Heart left ventricle (tissue), 16 donors: ENCODE data around the gene TBL1XR1. TPM values are rescaled to one million over a fixed set of nuclear protein-coding genes. Genes with fewer than 3 reads are reported as not detected.
A peak's percentile ranks its signal among the peaks of the same experiment; 100 is the strongest.

Source experiments
- ATAC-seq, 4 donors: fragments of 200-7000 bp; cut with Tn5 transposase; one replicate each; pipeline ENCODE4 v1.9.1; 2020 to 2022; ENCODE audit warnings: moderate library complexity in 4 of 4, mild to moderate bottlenecking in 3 of 4, moderate number of reproducible peaks in 1 of 4
- DNase-seq, 5 donors: peaks; one replicate each; pipeline ENCODE4 v3.0.0-alpha.2; 2020
- H3K27ac ChIP-seq, 12 donors: fragments of 200-600 bp; sonication (generic) in 4 of 12; one replicate each; pipeline versions ENCODE4 v1.5.0 to v1.8.0; 2016 to 2022; ENCODE audit warnings: mild to moderate bottlenecking in 2 of 12
- H3K27me3 ChIP-seq, 9 donors: fragments of 200-600 bp; sonication (generic) in 2 of 9; one replicate each; pipeline versions ENCODE4 v1.5.1 to v1.8.0; 2016 to 2022; ENCODE audit warnings: mild to moderate bottlenecking in 3 of 9
- H3K36me3 ChIP-seq, 9 donors: fragments of 200-600 bp; sonication (generic) in 2 of 9; one replicate each; pipeline versions ENCODE4 v1.5.0 to v1.8.0; 2018 to 2022; ENCODE audit warnings: mild to moderate bottlenecking in 2 of 9
- H3K4me1 ChIP-seq, 12 donors: fragments of 200-600 bp; sonication (generic) in 4 of 12; one replicate each; pipeline versions ENCODE4 v1.5.0 to v1.8.0; 2016 to 2022; ENCODE audit warnings: mild to moderate bottlenecking in 3 of 12
- H3K4me3 ChIP-seq, 12 donors: fragments of 200-600 bp; sonication (generic) in 4 of 12; one replicate each; pipeline versions ENCODE4 v1.5.0 to v1.8.0; 2017 to 2022; ENCODE audit warnings: mild to moderate bottlenecking in 9 of 12, moderate library complexity in 4 of 12
- H3K9me3 ChIP-seq, 12 donors: fragments of 200-600 bp; sonication (generic) in 4 of 12; one replicate each; pipeline versions ENCODE4 v1.5.0 to v1.8.0; 2016 to 2022; ENCODE audit warnings: mild to moderate bottlenecking in 1 of 12
- CTCF ChIP-seq, 12 donors: fragments of 200-600 bp; sonication (generic) in 4 of 12; IDR thresholded peaks; one replicate each; pipeline versions ENCODE4 v1.5.0 to v1.8.0; 2018 to 2022; ENCODE audit warnings: antibody characterized with exemption in 12 of 12, mild to moderate bottlenecking in 5 of 12
- POLR2A ChIP-seq, 2 donors: fragments of 450-650 bp; IDR thresholded peaks; one replicate each; pipeline ENCODE4 v1.6.1; 2017; ENCODE audit warnings: antibody characterized with exemption in 2 of 2, mild to moderate bottlenecking in 2 of 2, moderate library complexity in 2 of 2
- WGBS, 4 donors: extraction: QIAGEN DNeasy Blood & Tissue Kit in 2 of 4; methylation state at CpG; one replicate each; pipeline versions ENCODE4 v1.1.5 to v1.1.7; 2013 to 2018; 5-methylcytosine and 5-hydroxymethylcytosine counted together
- intact Hi-C, 10 donors: fragments of 100-400 bp; cut with DNase I; formaldehyde crosslinking; loops; one replicate each; pipeline versions ENCODE4 v1.11.1 to v1.14.2; 2022
- polyA plus RNA-seq, 2 donors: library from polyadenylated mRNA; stranded (reverse); fragments of 200-250 nt; gene quantifications; one replicate each; pipeline ENCODE4 v1.2.3, GENCODE V29; 2013
- total RNA-seq, 9 donors: library from RNA; depleted of rRNA in 2 of 9; stranded (reverse); fragments of >200 nt in 2 of 9; fragmentation: NEBNext Ultra II Directional in 3 of 9; extraction: Animal tissue kit (Norgen Biotek cat#: 25700) in 3 of 9; gene quantifications; one replicate each; pipeline versions ENCODE4 v1.1.0 to v1.2.4, GENCODE V29; 2016 to 2023
- donor health status: ischemic (EF 13 %, LVEDD 7.1; RV severe dilation, severe dysfunction).
- donor health status: healthy with polysubstance abuse.
- donor health status: DM: no; HTN: yes; CAD: no.
- donor health status: DM: no; HTN: no; CAD: no.
- donor health status: ischemic (EF 25% LVEDD 6.9; RV normal size, moderate dysfunction).
- donor health status: ischemic (EF 25% LVEDD 5.7; RV mildly dilated, moderate dysfunction).
- donor health status: healthy.
- donor health status: DM: yes; HTN: yes; CAD: no.
- donor health status: ischemic (EF 35%, LVEDD 5.7; RV mildly dilated, moderate dysfunction).
- donor health status: nonischemic (EF 11% LVEDD 7.7; RV severe dilation, severe dysfunction).
- donor health status: DM: yes; HTN: yes; CAD: no.
- donor health status: PGD.
- donor health status: ischemic (EF 29% LVEDD 5.4; RV normal size, mild dysfunction).
- donor health status: nonischemic (EF 23%, LVEDD 6.1; RV moderate dilation, normal function).

TBL1XR1 gene
- total and polyA plus RNA-seq, 11 donors, result 24.0 to 176 (median 119) TPM

- TF ChIP-seq CTCF (IDR thresholded peaks at IDR 0.05), result no peak
- no peak for TF ChIP-seq POLR2A (IDR thresholded peaks at IDR 0.05)
- ATAC-seq, result no peak
- peaks cover 0 to 64% (median 48%) of the 10 kb centered on the region in 12 donors for H3K4me1 ChIP-seq
- no peaks in the 10 kb centered on the region for H3K36me3 ChIP-seq
- no peaks in the 10 kb centered on the region for H3K9me3 ChIP-seq
- intact Hi-C loops, result no loop called here
- DNase-seq, result no peak
- 79 to 92% (median 90%) methylated on average over 4 of the region's 4 CpGs for WGBS, 4 donors
- no peaks in the 10 kb centered on the region for H3K27me3 ChIP-seq
- H3K27ac ChIP-seq, result no peak overlapping the region
- H3K4me3 ChIP-seq, result no peak overlapping the region
Observed at GRCh38 chr3:177111541-177111949, 85.7 kb downstream of the TBL1XR1 start.

GRCh38 chr3:177110895-177111294, 86.4 kb downstream of the TBL1XR1 start:
- TF ChIP-seq CTCF (IDR thresholded peaks at IDR 0.05), result no peak
- no peak for TF ChIP-seq POLR2A (IDR thresholded peaks at IDR 0.05)
- Histone ChIP-seq H3K27ac (no peak overlapping the region), H3K36me3 (no peaks in the 10 kb centered on the region), H3K4me1 (peaks cover 0 to 65% (median 46%) of the 10 kb centered on the region in 12 donors), H3K9me3 (no peaks in the 10 kb centered on the region), H3K4me3 (no peak overlapping the region), H3K27me3 (no peaks in the 10 kb centered on the region)
- intact Hi-C loops, result no loop called here
- WGBS, 4 donors, result 71 to 76% (median 74%) methylated on average over 3 of the region's 3 CpGs
- ATAC-seq (no peak), DNase-seq (no peak)

DNA sequence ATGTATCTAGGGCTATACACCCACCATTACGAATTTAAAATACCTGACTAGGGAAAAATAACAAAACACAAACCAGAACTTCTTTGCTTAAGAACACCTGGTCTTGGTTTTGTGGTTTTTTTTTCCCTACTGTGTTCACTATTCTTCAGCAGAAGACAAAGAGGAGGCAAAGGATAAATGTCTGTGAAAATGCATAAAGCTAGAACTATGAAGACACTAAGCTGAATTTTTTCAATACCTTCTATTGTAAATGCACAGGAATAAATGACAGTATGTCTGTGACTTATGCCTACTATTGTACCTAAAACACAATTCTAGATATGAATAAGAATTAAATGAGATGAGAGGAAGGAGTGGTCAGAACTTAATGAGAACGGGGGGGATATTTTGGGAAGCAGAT, 86.9 kb downstream of the TBL1XR1 start:
- no peak for ATAC-seq
- intact Hi-C loops, result no loop called here
- Histone ChIP-seq H3K4me1 (peaks cover 0 to 69% (median 46%) of the 10 kb centered on the region in 12 donors), H3K9me3 (no peaks in the 10 kb centered on the region), H3K27me3 (no peaks in the 10 kb centered on the region), H3K27ac (no peak overlapping the region), H3K36me3 (no peaks in the 10 kb centered on the region), H3K4me3 (no peak overlapping the region)
- DNase-seq, result no peak
- WGBS, 4 donors, result 53 to 58% (median 56%) methylated on average over 2 of the region's 2 CpGs
- TF ChIP-seq POLR2A (IDR thresholded peaks at IDR 0.05) (no peak), CTCF (IDR thresholded peaks at IDR 0.05) (no peak)

GRCh38 chr3:177109688-177110330, 87.5 kb downstream of the TBL1XR1 start:
- no peak for DNase-seq
- Histone ChIP-seq H3K36me3 (no peaks in the 10 kb centered on the region), H3K4me1 (peaks cover 0 to 75% (median 47%) of the 10 kb centered on the region in 12 donors), H3K4me3 (no peak overlapping the region), H3K27me3 (no peaks in the 10 kb centered on the region), H3K9me3 (no peaks in the 10 kb centered on the region), H3K27ac (no peak overlapping the region)
- TF ChIP-seq POLR2A (IDR thresholded peaks at IDR 0.05), result no peak
- TF ChIP-seq CTCF (IDR thresholded peaks at IDR 0.05), result no peak
- intact Hi-C loops, result loop anchor here in 1 of 10 donors (5.0 kb wide), 1 partner anchor 77 kb away; no protein-coding TSS in a partner anchor
- 57 to 70% (median 66%) methylated on average over 5 of the region's 5 CpGs for WGBS, 4 donors
- ATAC-seq, result peak in 2 of 4 donors; percentile 19 to 20
